EH (cell line): Measurements from ENCODE around the gene ARHGAP10.

Experiments used
- DNase-seq: peaks from one replicate; pipeline ENCODE4 v3.0.0-alpha.2; 2015; ENCODE audit warnings: low read depth

The ARHGAP10 gene

DNA sequence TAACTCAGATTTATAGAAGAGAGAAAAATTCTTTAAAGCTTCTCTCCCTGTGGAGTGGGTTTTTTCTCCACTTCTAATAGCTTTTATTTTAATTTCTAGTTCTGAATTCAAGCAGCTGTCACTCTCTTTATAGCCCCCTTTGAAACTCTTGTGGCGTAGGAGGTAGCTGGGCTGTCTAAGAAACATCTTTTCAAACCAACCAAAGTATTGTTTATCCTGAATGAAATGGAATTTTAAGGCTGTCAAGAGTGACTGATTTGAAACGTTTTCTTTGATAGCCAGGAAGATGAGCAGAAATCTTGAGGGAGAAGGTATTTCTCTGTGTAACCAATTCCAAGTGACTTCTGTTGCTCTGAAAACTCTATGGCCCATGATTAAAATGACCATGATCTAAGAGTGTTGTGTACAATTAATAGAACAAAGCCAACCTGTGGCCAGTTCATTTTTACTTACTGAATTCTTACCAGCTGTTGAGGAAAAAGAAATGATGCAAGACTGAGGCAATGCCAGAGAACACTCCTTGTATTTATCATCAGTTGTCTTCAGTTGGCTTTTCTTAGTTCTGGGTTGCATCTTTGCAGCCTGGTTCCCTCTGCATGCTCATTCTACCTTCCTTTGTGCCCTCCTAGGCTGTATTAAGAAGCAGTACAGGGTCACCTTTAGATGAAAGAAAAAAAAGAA, 298.4 kb downstream of the ARHGAP10 start:
- peak; percentile 61 for DNase-seq

DNA sequence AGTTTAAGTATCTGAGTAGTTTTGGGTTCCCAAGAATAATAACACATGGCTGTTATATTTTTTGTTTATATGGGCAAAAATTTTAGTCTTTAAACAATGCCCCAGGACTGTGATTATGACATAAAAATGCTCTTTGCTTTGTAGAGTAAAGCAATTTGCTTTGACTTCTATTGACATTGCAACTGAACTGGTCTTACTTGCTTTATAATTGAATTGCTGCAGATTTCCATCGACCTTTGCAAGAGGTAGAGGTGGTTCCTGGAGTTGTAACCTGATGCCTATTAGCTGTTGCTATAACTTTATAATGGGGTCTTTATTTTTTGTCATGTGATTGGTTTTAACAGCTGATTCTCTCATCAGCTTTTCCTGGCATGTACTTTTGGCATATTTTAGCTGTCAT, 302.9 kb downstream of the ARHGAP10 start:
- no peak for DNase-seq

DNA sequence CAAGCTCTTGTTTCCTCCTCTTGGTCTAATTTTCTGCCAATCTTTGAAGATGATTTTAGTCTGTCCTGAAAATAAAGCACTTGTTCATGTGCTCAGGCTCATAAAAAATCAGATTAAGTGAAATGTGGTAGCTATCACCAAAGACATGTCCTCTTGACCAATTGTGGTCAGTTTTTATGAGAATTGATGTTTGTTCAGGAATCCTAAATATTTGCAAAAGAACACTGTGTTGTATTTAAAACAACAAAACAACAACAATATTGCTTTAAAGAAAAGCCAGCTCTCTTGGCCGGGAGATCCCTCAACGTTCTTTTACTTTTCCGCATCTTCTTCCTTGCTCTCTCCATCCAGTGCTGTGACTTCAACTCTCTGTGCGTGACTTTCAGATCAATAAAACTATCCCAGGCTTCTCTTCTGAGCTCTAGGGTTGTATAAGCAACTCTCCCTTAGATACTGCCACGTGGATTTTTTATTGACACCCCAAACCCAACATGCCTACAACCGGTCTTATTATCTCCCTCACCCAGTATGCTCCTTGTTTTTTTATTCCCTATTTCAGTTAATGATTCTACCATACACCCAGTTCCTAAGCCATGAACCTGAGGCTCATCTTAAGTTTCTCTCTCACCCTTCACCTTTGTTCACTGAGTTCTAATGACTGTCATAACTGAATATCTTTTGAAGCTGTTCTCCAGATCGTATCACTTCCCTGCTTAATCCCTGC, 309.9 kb downstream of the ARHGAP10 start:
- no peak for DNase-seq

DNA sequence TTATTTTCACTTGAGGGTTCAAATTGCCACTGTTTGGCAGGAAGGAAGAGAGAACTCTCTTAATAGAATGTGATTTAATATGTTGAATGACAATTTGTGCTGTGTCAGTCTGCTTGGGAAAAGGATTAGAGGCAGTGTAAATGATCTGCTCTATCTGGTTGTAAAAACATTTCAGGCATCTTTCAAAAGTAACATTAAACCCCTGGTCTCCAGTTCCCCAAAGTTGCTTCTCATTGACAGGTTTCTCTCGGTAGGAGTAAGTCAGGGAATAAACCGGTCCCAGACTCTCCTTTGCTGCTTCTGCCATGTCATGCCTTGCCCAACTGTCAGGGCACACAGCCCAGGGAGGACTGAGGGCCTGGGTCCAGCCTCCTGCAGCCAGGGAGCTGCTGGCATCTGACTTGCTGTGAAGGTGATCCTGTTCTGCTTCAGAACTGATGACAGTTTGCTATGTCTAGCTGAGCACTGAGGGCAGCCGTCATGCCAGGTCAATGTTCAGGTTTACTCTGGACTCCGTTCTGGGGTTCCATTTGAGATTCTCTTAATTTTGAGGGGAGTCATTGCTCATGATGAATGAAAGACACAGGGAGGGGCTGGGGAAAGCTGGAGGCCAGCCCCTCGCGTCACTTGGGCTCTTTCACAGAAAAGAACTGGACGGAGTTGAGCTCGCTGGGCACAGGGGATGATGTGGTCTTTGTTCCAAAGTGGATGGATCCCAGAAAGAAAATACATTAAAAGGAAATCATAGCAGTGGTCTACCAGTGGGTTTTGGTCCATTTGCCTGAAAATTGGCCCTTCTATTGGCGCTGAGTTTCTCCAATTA, 312.4 kb downstream of the ARHGAP10 start:
- no peak for DNase-seq

DNA sequence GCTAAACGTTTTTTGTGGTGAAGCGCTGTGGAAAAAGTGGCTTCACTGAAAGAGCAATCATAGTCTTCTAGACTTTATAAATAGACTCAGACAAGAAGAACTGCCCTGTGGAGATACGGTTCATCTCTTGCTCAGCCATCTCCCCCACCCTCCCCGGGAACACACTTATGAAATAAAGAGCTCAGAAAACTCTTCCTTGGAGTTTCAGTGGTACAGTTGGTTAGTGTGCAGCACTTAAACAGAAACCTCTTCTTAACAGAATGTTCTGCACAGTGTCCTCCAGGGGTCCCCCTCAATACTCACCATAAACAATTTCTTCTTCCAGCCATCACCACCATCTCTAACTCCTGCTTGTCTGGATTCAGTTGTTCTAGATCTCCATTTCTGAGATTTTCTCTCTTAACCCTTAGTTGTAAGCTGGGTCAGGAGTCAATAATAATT, 313.0 kb downstream of the ARHGAP10 start:
- no peak for DNase-seq

DNA sequence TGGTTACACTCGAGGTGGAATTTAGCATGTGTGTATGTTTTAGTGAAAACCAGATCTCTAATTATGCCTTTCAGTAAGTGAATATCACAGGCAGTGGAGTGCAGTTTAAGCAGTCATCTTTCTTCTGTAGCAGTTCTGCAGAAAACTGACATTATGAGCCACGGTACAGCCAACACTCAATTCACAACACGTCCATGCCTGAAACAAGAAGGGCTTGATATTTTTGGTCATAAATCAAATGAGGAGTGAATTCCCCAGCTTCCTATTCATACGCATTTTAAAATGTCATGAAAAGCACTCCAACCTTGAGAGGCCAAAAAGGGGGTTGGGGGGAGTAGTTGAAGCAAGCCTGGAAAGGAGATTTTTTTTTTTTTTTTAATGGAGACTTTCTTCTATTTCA, 316.7 kb downstream of the ARHGAP10 start:
- DNase-seq = no peak

DNA sequence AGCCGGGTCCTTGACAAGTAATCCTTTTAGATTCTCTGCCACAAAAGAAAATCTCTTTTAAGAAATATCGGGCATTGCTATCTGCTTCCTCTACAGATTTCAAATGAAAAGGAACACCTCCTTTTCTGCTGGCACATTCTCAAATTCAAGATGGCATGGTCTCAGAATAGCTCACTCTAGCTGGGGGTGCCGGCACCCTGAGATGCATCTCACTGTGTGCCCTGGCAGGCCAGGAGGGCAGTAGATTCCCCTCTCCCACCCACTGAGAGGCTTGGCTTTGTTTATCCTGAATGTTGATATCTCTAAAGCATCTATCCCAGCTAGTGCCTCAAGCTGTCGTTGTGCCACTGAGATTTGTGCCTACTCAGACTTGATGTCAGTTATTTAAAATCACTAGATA, 319.5 kb downstream of the ARHGAP10 start:
- DNase-seq = no peak

DNA sequence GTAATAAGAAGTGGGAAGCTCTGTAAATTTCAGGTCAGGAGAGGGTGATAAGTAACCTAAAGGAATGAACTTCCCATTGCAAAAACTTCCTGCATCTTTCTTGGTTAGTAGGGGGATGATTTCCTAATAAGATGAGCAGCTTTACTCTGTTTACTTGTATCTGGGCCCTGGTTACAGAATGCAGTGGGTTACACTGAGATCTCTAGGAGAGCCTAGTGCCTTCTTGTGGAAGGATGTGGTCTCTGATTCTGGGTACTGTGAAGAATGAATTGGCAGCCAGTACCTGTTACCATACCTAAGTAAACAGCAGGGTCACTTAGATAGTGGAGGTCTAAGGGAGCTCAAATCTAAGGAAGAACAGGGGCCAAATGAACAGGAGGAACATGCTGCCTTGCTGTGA, 320.6 kb downstream of the ARHGAP10 start:
- DNase-seq = no peak

DNA sequence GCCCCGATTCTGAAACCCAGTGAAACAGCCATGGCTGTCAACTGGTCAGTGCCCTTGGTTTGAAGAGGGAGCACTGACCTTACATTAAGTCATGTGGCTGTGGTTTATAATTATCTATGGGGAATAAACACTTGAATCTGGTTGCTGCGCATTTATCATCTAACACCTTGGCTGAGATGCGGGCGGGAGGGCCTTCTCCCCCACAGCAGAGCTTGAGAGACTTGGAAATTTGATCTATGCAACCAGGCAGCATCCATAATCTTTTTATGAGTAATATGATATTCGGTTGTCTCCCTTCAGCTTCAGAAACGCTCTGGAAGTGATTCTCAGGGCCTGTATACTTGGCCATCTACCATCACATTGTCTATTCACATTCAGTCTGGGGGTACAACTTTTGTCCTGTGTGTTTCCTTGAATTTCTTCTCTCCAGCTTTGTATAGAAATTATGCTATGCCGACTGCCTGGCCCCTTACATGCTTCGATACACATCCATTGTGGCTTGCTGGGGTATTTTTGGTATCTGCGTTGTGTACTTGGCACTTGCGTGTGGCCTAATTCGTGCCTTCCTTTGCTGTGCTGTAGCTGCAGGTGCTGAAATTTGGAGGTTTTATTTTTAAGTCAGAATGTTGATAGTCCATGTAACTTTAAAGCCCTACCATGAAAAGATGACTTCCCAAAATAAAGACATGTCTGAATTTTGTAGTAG, 321.6 kb downstream of the ARHGAP10 start:
- DNase-seq = no peak

DNA sequence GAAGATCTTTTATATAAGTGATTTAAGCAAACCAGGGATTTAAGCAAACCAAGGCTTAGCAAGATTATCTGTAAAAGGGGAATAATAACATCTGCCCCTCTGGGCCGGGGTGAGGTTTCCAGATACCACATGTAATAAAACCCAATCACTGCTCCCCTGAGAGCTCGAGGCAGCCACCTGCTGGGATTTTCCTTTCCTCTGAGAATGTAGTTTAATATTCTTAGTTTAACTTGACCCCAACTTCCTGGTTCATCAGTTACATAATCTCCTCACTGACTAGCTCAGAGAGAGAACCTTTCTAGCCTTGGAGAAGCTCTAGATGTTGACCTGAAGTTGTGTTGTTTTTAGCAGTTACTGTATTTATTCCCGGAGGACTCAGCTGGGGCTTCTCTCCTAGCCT, 322.4 kb downstream of the ARHGAP10 start:
- DNase-seq = no peak

DNA sequence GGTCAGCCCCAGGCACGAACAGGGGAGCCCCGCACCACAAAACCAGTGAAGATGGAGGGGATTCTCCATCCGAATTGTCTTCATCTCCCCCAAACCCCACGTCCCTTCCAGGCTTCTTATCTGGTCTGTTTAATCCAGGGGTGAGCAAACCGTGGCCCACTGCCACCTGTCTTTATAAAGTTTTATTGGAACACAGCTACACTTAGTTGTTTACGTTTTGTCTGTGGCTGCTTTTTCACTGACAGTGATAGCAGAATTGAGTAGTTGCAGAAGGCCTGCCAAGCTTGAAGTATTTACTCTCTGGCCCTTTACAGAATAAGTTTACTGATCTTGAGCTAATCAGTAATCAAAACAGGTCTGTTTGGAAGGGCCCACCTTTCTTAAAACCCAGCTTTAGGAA, 324.0 kb downstream of the ARHGAP10 start:
- DNase-seq = no peak

DNA sequence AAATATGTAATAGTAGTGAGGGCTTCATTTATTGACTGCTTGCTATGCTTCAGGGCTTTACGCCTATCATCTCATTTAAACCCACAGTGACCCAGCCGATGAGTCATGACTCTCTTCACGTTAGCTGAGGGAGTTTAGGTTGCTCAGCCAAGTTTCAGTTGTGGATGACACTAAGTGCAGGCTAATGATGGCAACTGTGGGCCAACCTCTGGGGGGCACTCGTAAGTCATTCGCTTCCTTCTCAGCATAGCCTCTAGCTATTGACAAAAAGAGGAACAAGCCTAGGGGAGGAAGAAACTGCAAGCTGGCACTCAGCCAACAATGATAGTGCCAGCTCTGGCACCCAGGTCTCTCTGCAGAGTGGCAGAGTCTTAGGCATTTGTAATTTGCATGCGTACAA, 325.0 kb downstream of the ARHGAP10 start:
- DNase-seq = peak; percentile 74

DNA sequence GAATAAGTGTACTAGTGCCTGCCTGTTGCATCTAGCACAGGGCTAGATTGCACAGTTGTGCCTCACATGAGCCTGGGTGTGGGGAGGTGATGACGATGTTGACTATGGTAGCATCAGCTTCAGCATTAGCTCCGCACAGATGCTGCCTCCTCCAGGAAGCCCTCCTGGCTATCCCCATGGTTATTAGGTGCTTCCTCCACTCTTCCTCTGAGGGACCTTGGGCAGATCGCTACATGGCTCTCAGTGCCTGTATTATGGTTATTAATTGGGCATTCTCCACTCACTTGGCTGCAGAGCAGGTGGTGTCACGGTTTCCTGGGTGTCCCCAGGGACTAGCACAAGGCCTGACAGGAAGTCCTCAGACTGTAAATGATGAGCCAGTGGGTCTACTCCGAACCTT, 325.6 kb downstream of the ARHGAP10 start:
- no peak for DNase-seq

DNA sequence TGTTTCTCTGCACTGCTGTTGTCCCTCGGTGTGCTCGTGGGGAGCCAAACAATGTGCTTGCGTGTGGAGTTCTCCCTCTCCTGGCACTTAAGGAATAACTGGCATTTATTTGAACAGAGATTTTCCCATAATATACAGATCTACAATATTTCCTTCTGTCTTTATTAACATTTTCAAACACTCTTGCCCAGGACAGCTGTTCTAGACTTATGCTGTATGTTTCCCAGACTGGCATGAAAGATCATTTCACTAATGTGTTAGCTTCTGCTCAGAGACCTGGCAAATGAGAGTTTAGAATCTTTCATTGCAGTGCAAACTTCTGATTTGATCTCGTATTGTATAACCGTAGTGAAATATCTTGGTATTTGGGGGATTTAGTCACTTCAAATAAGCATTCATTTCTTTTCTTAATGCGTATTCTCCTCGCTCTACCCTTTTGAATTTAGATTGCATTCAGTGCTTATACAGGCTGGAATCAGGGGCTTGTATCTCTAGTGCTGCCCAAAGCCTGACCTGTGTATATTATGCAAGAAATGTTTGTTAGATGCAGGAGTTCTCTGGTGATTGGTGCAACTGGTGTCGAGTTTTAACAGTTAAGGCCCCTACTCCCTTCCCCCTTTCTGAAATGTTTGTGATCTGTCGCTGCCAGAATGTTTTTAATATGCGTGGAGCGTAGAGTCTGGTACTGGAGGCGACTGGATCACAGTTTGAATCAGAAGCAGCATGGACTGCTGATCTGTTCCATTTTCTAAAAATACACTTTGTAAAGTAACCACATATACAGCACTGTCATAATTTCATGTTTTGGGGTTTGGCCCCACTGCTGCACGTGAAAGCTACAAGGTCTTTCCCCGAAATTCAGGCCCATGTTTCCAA, 326.3 kb downstream of the ARHGAP10 start:
- no peak for DNase-seq

DNA sequence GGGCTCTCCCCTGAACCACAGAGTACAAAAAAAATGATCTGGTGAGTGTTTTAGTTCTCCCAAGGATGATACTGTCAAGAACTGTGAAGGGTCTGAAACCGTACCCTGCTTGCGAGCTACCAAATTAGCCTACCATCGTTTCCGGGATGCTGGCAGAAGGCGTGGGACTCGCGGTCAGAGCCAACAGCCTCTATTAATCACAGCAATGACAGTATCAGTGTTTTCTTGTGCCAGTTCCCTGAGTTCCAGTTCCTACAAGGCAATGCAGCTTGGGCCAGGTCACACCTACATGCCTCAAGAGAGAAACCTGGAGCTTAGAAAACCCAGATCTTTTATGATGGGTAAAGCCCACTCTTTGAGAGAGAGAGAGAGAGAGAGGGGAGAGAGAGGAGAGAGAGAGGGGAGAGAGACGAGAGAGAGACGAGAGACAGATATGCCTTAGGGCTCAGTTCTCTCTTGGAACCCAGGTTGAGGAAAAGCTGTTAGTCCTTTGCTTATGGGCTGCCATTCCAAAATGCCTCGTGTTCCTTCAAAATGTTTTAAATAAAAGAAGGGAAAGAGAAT, 327.8 kb downstream of the ARHGAP10 start:
- DNase-seq = no peak

DNA sequence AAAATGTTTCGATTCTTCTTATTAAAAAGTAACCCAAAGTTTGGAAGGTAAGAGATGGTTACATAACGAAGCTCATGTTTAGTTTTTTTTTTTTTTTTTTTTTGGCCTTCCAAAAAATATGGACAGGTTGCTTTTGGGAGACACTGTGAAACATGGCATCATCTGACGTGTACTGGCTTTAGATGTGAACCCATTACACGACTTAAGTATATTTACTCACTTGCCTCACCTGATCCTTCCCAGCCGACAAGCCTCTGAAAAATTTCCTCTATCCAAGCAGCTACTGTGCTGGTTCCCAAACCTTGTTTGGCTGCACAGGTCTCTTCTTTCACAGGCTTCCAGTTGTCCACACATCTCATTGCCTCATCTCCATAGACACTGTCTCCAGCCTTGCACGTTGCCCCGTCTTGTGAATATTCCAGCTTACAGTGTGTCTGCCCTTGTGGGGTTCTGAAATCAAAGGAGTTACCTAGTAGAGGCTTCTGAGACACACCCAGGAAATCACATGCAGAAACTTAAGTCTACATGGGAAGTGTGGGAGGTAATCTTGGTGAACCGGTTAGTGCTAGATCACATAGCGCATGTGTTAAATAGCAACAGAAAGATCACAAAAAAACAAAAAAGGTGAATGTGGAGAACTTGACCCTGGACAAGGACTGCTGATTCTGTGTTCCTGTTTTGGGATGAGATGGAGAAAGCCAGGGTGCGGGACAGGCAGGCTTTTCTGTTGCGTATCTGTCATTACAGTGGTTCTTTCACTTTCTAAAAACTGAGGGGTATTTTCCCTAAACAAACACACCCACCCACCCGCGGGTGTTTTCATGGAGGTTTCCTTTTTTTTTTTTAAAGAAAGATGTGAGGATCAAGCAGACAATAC, 328.6 kb downstream of the ARHGAP10 start:
- no peak for DNase-seq

DNA sequence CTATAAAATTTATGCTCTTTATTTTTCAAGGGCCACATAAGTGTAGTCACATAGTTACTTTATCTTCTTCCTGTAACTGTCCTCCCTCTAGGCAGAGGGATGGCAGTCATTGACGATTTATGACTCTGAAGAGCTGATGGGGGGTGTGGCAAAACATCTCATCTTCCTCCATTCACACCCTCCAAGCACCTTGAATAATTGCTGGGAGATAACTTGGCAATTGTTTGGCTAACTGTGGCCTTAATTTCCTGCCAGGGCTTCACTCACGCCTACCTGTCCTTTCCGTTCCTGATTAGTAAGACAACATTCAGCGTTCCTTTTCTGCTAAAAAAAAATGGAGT, 329.2 kb downstream of the ARHGAP10 start:
- no peak for DNase-seq

DNA sequence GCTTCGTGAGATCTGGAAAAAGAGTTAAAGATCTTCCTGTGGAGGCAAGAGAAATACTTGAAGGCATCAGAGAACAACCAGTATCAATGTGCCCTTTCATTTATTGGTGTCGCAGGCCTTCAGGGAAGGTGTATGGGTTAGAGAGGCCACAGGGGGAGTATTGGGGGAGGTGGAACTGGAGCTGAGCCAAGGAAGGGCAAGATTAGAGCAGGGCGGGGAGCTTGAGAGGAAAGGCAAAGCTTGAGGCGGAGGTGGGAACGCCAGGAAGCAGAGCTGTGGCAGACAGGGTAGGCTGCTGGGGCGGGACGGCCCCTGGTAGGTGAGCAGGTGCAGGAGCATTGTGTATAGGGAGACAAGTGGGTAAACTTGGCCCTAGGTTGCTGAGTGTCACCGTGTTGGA, 329.9 kb downstream of the ARHGAP10 start:
- DNase-seq = no peak

DNA sequence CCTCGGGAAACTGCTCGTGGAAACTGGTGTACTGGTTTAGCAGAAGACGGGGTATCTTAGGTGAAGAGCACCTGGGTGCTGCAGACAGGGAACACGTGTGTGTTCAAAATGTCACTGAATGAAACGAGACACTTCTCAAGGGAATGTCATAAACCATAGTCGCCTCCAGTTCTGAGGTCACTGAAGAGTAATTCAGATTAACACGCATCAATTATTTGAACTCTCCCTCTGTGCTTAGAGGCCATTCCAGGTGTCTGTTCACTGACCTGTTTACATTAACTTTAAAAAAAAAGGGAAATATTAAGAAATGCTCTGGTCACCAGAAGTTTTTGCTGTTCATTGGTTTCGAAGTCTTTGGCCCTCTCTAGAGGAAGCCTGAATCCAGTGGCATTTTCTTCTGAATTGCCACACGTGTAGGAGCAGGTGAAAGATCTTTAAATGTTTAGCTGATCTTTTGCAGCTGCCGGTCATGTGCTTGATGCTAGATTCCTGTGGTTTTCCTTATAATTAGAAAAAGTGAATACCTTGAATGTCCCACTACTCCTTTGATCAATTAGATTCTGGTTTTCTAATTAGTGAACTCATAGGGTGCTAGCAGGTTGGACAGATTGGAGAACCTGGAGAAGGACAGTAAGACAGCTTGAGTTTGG, 330.5 kb downstream of the ARHGAP10 start:
- DNase-seq = no peak

DNA sequence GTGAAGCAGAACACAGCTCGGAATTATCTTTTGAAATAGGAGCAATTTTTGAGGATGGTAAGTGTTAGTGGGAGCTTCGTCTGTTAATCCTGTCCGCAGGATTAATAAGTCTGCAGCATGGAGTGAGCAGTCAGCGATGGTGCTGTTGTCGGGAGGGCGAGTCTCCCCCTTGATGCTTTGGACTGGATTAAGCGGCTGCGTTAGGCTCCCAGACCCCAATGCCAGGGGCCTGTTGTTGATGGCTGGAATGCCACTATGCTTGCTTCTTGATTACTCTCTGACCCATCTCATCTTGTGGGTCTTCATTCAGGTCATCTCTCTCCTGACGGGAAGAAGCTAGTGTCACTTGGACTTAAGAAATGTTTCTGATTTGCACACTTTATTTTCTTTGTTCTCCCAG, 332.6 kb downstream of the ARHGAP10 start:
- DNase-seq = no peak
